ENCODE measurements around the gene LPCAT1.

DNA sequence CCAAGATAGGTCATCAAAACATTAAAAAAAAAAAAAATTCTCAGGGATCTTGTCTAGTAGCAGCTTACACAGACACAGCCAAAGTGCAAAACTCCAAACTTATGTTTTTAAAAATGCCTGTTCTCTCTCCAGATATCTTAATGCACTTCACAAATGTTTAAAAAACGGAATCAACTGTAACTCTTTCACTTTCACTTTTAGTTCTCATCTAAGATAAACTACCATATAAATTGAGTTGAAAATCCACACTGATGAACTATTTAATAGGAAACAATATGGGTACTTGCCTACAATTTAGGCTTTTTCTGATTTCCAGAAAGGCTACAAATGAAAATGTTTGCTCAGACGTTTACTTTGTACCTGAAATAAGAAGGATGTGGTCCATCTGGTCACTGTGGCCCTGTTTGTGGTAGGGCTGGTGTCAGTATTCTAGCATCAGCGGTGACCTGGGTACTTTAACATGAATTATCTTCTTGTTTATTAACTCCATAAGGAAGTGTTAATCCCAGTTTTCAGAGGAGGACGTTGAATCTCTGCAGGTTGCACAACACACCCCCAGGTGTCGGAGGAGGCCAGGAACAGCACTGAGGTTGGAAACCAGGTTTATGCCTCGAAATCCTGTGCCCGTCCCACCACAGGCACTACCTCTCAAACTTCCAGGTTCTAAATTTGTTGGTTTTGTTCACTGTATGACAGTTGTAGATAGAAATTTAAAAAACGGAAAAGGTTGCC lies 13.3 kb upstream of the LPCAT1 start:
- TF ChIP-seq, protein P1, sequence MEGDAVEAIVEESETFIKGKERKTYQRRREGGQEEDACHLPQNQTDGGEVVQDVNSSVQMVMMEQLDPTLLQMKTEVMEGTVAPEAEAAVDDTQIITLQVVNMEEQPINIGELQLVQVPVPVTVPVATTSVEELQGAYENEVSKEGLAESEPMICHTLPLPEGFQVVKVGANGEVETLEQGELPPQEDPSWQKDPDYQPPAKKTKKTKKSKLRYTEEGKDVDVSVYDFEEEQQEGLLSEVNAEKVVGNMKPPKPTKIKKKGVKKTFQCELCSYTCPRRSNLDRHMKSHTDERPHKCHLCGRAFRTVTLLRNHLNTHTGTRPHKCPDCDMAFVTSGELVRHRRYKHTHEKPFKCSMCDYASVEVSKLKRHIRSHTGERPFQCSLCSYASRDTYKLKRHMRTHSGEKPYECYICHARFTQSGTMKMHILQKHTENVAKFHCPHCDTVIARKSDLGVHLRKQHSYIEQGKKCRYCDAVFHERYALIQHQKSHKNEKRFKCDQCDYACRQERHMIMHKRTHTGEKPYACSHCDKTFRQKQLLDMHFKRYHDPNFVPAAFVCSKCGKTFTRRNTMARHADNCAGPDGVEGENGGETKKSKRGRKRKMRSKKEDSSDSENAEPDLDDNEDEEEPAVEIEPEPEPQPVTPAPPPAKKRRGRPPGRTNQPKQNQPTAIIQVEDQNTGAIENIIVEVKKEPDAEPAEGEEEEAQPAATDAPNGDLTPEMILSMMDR (IDR thresholded peaks at IDR 0.05), result no peak
- TF ChIP-seq POLR2AphosphoS5 (IDR thresholded peaks at IDR 0.05; ENCODE audit: low read depth, low read length) (no peak), SIN3A (IDR thresholded peaks at IDR 0.05; ENCODE audit: borderline replicate concordance, insufficient read depth, low read depth, low read length) (no peak), TCF7L2 (IDR thresholded peaks at IDR 0.05; ENCODE audit: low read depth, low read length) (no peak)
- TF ChIP-seq, protein P2, sequence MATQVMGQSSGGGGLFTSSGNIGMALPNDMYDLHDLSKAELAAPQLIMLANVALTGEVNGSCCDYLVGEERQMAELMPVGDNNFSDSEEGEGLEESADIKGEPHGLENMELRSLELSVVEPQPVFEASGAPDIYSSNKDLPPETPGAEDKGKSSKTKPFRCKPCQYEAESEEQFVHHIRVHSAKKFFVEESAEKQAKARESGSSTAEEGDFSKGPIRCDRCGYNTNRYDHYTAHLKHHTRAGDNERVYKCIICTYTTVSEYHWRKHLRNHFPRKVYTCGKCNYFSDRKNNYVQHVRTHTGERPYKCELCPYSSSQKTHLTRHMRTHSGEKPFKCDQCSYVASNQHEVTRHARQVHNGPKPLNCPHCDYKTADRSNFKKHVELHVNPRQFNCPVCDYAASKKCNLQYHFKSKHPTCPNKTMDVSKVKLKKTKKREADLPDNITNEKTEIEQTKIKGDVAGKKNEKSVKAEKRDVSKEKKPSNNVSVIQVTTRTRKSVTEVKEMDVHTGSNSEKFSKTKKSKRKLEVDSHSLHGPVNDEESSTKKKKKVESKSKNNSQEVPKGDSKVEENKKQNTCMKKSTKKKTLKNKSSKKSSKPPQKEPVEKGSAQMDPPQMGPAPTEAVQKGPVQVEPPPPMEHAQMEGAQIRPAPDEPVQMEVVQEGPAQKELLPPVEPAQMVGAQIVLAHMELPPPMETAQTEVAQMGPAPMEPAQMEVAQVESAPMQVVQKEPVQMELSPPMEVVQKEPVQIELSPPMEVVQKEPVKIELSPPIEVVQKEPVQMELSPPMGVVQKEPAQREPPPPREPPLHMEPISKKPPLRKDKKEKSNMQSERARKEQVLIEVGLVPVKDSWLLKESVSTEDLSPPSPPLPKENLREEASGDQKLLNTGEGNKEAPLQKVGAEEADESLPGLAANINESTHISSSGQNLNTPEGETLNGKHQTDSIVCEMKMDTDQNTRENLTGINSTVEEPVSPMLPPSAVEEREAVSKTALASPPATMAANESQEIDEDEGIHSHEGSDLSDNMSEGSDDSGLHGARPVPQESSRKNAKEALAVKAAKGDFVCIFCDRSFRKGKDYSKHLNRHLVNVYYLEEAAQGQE (IDR thresholded peaks at IDR 0.05; ENCODE audit: insufficient read depth in 1 of 2, low read depth in 2 of 2, low read length in 1 of 2), result no peak

Data from Panc1 (cell line).